Ovary (tissue), 9 donors: ENCODE results near the gene ADAMTS4. TPM values are rescaled to one million over a fixed set of nuclear protein-coding genes. Genes with fewer than 3 reads are reported as not detected.
A peak's percentile ranks its signal among the peaks of the same experiment; 100 is the strongest.

Experiments used
- DNase-seq, 5 donors: peaks; one replicate each; pipeline ENCODE4 v3.0.0-alpha.2; 2019 to 2020
- H3K27ac ChIP-seq, 2 donors: fragments of 200-600 bp; one replicate each; pipeline versions ENCODE4 v1.5.1 to v1.8.0; 2019 to 2022
- H3K27me3 ChIP-seq: fragments of 200-600 bp; one replicate; pipeline ENCODE4 v1.8.0; 2022
- H3K36me3 ChIP-seq: fragments of 200-600 bp; sonication (generic); one replicate; pipeline ENCODE4 v1.5.1; 2019
- H3K4me1 ChIP-seq: one replicate; pipeline ENCODE4 v1.8.1; 2013; ENCODE audit warnings: mild to moderate bottlenecking, moderate library complexity; ENCODE audit not compliant: insufficient read depth
- H3K4me3 ChIP-seq: fragments of 200-600 bp; sonication (generic); one replicate; pipeline ENCODE4 v1.5.1; 2017
- H3K9me3 ChIP-seq, 2 donors: fragments of 200-600 bp in 1 of 2; sonication (generic) in 1 of 2; one replicate each; pipeline versions ENCODE4 v1.5.1 to v1.8.1; 2013 to 2019; ENCODE audit warnings: mild to moderate bottlenecking in 1 of 2, moderate library complexity in 1 of 2
- CTCF ChIP-seq, 3 donors: fragments of 450-650 bp in 2 of 3; fragments of 200-600 bp in 1 of 3; IDR thresholded peaks; one replicate each; pipeline versions ENCODE4 v1.5.1 to v1.8.0; 2016 to 2022; ENCODE audit warnings: antibody characterized with exemption in 3 of 3, mild to moderate bottlenecking in 1 of 3
- EP300 ChIP-seq: sonication (generic); formaldehyde crosslinking; IDR thresholded peaks from one replicate; pipeline ENCODE4 v1.6.1; 2017; ENCODE audit warnings: antibody characterized with exemption
- POLR2A ChIP-seq: fragments of 450-650 bp; IDR thresholded peaks from one replicate; pipeline ENCODE4 v1.6.1; 2017; ENCODE audit warnings: antibody characterized with exemption, mild to moderate bottlenecking, moderate library complexity
- WGBS, 3 donors: extraction: QIAGEN DNeasy Blood & Tissue Kit in 1 of 3; methylation state at CpG; one replicate each; pipeline versions ENCODE4 v1.1.5 to v1.1.7; 2013 to 2017; 5-methylcytosine and 5-hydroxymethylcytosine counted together
- intact Hi-C, 4 donors: fragments of 100-400 bp; cut with DNase I; formaldehyde crosslinking; loops; one replicate each; pipeline versions ENCODE4 v1.11.0 to v1.15.1; 2022 to 2023
- polyA plus RNA-seq, 2 donors: library from polyadenylated mRNA; stranded (reverse); fragments of 200-250 nt in 1 of 2; fragments of 350-450 nt in 1 of 2; fragmentation: Illumina TruSeq in 1 of 2; extraction: RNeasy Lipid Tissue Mini Kit (QIAGEN cat#74804) in 1 of 2; gene quantifications; one replicate each; pipeline ENCODE4 v1.2.3, GENCODE V29; 2013 to 2014
- total RNA-seq, 7 donors: library from RNA; depleted of rRNA in 2 of 7; stranded (reverse); fragments of >200 nt in 2 of 7; fragmentation: NEBNext Ultra II Directional in 3 of 7; extraction: Animal tissue kit (Norgen Biotek cat#: 25700) in 3 of 7; gene quantifications; one replicate each; pipeline versions ENCODE4 v1.1.0 to v1.2.4, GENCODE V29; 2016 to 2023
- donor health status: DM: no; HTN: no; CAD: no; lungs with moderate emphysema.
- donor health status: DM: no; HTN: no; CAD: no.
- donor health status: Bipolar disorder and iron deficiency.
- donor health status: DM: yes; HTN: yes; CAD: no.
- donor health status: DM: no; HTN: no; CAD: no.
- donor health status: DM: yes; HTN: yes; CAD: no.

ADAMTS4 gene
- total and polyA plus RNA-seq, 9 donors = 0.90 to 437 (median 85.8) TPM

- Histone ChIP-seq H3K4me3 (no peak overlapping the region), H3K9me3 (no peaks in the 10 kb centered on the region), H3K4me1 (peaks cover 5% of the 10 kb centered on the region), H3K27me3 (no peaks in the 10 kb centered on the region), H3K27ac (no peak overlapping the region), H3K36me3 (no peaks in the 10 kb centered on the region)
- TF ChIP-seq EP300 (no peak), POLR2A (no peak), CTCF (IDR thresholded peaks at IDR 0.05) (no peak)
- WGBS, 3 donors = 50 to 53% (median 53%) methylated on average over 5 of the region's 5 CpGs
- intact Hi-C loops = no loop called here
- peak in 1 of 5 donors; percentile 13 for DNase-seq
Measured at GRCh38 chr1:161171191-161171590, 27.7 kb downstream of the ADAMTS4 start.

GRCh38 chr1:161168906-161169305 is 29.9 kb downstream of the ADAMTS4 start:
- DNase-seq = no peak
- intact Hi-C loops = no loop called here
- WGBS, 3 donors = 89 to 91% (median 90%) methylated on average over 9 of the region's 9 CpGs
- H3K27me3 ChIP-seq = no peaks in the 10 kb centered on the region
- H3K9me3 ChIP-seq = no peaks in the 10 kb centered on the region
- peaks cover 4% of the 10 kb centered on the region for H3K4me1 ChIP-seq
- H3K27ac ChIP-seq = no peak overlapping the region
- H3K4me3 ChIP-seq = no peak overlapping the region
- no peak for TF ChIP-seq POLR2A
- TF ChIP-seq CTCF (IDR thresholded peaks at IDR 0.05) = no peak
- no peak for TF ChIP-seq EP300
- no peaks in the 10 kb centered on the region for H3K36me3 ChIP-seq

- Histone ChIP-seq H3K36me3 (no peaks in the 10 kb centered on the region), H3K27ac (peak overlapping the region; percentile 73 to 79), H3K4me1 (peaks cover 4% of the 10 kb centered on the region), H3K4me3 (peak overlapping the region; percentile 93), H3K9me3 (no peaks in the 10 kb centered on the region), H3K27me3 (no peaks in the 10 kb centered on the region)
- DNase-seq = peak in 1 of 5 donors; percentile 55
- intact Hi-C loops = no loop called here
- TF ChIP-seq EP300 = no peak
- WGBS, 3 donors = 5 to 7% (median 5%) methylated on average over 33 of the region's 33 CpGs
Measured at GRCh38 chr1:161166669-161167548, 31.9 kb downstream of the ADAMTS4 start.

- peaks cover 4% of the 10 kb centered on the region for H3K4me1 ChIP-seq
- 0 to 1% (median 0%) methylated on average over 47 to 54 of the region's 54 CpGs for WGBS, 3 donors
Measured at GRCh38 chr1:161165742-161166668, 32.8 kb downstream of the ADAMTS4 start, which contains the start of gene PPOX. TSS of gene PPOX (plus strand) at chr1:161166426. CDS start at chr1:161166848, 422 bp downstream.

More at GRCh38 chr1:161165742-161166668, 32.8 kb downstream of the ADAMTS4 start, which contains the start of gene PPOX:
- no peaks in the 10 kb centered on the region for H3K27me3 ChIP-seq
- intact Hi-C loops = no loop called here
- peak within 1 kb of the TSS; percentile 73 to 79 for H3K27ac ChIP-seq
- peak; percentile 30 to 36 (median 36) for TF ChIP-seq CTCF (IDR thresholded peaks at IDR 0.05)
- no peak for TF ChIP-seq EP300
- TF ChIP-seq POLR2A = peak; percentile 76
- H3K9me3 ChIP-seq = no peaks in the 10 kb centered on the region
- H3K4me3 ChIP-seq = peak within 1 kb of the TSS; percentile 93
- peak; percentile 91 to 96 (median 93) for DNase-seq
- no peaks in the 10 kb centered on the region for H3K36me3 ChIP-seq
